Skeletal muscle satellite cell (primary cell): ENCODE results near the gene YPEL1. TPM values are rescaled to one million over a fixed set of nuclear protein-coding genes. Genes with fewer than 3 reads are reported as not detected.

Experiments
- H3K27me3 ChIP-seq: 2 replicates; pipeline ENCODE4 v1.7.0; 2013; ENCODE audit warnings: low read length; ENCODE audit not compliant: control insufficient read depth, insufficient read depth
- H3K36me3 ChIP-seq: 2 replicates; pipeline ENCODE4 v1.7.0; 2013; ENCODE audit warnings: mild to moderate bottlenecking, control low read depth, low read length; ENCODE audit not compliant: insufficient read depth
- H3K4me1 ChIP-seq: 2 replicates; pipeline ENCODE4 v1.7.0; 2013; ENCODE audit warnings: low read length; ENCODE audit not compliant: control insufficient read depth, insufficient read depth
- H3K4me2 ChIP-seq: 2 replicates; pipeline ENCODE4 v1.7.0; 2013; ENCODE audit warnings: mild to moderate bottlenecking, low read length
- H3K4me3 ChIP-seq: 2 replicates; pipeline ENCODE4 v1.7.0; 2013; ENCODE audit warnings: low read length
- H3K9ac ChIP-seq: 2 replicates; pipeline ENCODE4 v1.7.0; 2013; ENCODE audit warnings: mild to moderate bottlenecking, low read depth, low read length, moderate library complexity
- H3K9me3 ChIP-seq: replicated peaks from 2 replicates; pipeline ENCODE4 v1.7.0; 2013; ENCODE audit warnings: mild to moderate bottlenecking, control low read depth, low read length
- total RNA-seq: library from RNA; depleted of rRNA; stranded (reverse); fragments of >200 nt; gene quantifications from 2 replicates; pipeline ENCODE4 v1.2.3, GENCODE V29; 2012; rRNA removed

Gene YPEL1
- 0.66 TPM in 1 of 2 replicates, not detected in the other for total RNA-seq

DNA sequence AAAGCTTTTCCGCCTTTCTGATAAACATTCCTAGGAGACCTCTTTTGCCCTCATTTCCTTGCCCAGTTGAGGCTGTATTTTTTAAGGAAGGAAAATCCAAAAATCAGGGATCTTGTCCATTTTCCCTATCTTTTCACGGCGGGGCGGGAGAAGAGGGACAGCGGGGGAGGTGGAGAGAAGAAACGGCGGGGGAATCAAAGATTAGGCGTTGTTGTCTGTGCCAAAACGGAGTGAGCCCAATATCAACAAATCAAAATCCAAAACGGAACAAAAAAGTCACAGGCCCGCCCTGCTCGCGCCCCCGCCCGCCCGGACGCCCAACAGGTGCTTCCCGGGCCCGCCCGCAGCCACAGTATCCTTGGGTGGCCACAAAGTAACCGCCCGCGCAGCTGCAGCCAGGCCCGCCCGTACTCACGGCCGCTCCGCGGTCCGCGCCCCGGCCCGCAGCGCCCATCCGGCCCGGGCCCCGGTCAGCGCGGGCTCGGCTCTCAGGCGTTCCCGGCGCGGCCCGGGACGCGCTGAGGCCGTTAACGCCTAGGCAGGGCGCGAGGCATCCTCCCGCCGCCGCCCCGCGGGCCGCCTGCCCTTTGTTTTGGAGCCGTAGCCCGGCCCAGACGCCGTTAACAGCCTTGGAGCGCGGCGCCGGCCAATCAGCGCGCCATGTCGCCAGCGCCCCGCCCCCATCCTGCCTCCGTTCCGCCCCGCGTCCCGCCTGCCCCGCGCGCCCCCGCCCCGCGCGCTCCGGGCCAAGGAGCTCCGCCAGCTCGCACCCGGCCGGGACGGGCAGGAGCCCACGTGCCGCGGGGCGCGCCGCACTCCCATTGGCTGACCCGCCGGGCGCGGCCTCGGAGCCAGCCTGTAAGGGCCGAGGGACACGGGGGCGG, at the start of gene YPEL1:
YPEL1 (minus strand) TSS at position 595 of the 884 bp plus-strand sequence. CDS start 25,050 bp downstream, outside the sequence.
- H3K36me3 ChIP-seq, result no peaks in the 10 kb centered on the region
- peak within 1 kb of the TSS; percentile 75 for H3K9ac ChIP-seq
- H3K4me1 ChIP-seq, result peaks cover 11% of the 10 kb centered on the region
- H3K9me3 ChIP-seq, result no peaks in the 10 kb centered on the region
- H3K27me3 ChIP-seq, result peaks cover 12% of the 10 kb centered on the region
- H3K4me2 ChIP-seq, result peak within 1 kb of the TSS; percentile 95
- H3K4me3 ChIP-seq, result peak within 1 kb of the TSS; percentile 89

DNA sequence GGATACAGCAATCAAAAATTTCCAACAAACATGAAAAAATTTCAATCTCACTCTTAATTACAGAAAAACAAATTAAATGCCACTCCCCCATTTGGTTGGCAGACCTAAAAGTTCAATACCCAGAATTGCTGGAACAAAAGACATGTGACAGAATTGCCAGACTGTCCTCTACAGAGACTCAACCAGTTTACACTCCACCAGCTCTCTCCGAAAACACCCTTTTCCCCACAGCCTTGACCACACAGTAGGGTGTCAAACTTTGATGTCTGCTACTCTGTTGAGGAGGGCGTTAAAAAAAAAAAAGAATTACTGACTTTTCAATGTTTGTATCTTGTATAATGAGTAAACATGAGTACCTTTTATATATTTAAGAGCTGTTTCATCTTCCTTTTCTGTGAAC, 44.7 kb upstream of the YPEL1 start:
- Histone ChIP-seq H3K9ac (no peak overlapping the region), H3K36me3 (peaks cover 33% of the 10 kb centered on the region), H3K4me1 (no peaks in the 10 kb centered on the region), H3K27me3 (no peaks in the 10 kb centered on the region), H3K4me3 (no peak overlapping the region), H3K9me3 (no peaks in the 10 kb centered on the region), H3K4me2 (no peak overlapping the region)

DNA sequence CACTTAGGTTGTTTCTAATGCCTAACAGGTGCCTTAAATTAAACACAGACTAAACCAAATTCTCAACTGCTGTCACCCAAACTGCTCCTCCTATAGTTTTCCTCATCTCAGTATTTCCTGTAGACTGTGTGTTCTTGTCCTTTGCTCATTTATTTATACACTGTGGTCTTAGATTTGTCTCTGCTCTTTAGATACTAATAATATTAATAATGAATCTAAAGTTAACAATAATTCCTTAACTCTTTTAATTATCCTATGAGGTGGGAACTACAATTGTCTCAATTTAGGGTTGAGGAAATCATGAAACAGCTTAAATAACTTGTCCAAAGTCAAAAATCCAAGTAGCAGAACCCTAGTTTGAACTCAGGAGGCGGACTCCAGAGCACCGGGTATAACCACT, 43.9 kb upstream of the YPEL1 start:
- no peaks in the 10 kb centered on the region for H3K27me3 ChIP-seq
- H3K4me3 ChIP-seq, result no peak overlapping the region
- no peak overlapping the region for H3K9ac ChIP-seq
- H3K9me3 ChIP-seq, result no peaks in the 10 kb centered on the region
- H3K4me1 ChIP-seq, result peaks cover 5% of the 10 kb centered on the region
- peaks cover 28% of the 10 kb centered on the region for H3K36me3 ChIP-seq
- H3K4me2 ChIP-seq, result no peak overlapping the region

DNA sequence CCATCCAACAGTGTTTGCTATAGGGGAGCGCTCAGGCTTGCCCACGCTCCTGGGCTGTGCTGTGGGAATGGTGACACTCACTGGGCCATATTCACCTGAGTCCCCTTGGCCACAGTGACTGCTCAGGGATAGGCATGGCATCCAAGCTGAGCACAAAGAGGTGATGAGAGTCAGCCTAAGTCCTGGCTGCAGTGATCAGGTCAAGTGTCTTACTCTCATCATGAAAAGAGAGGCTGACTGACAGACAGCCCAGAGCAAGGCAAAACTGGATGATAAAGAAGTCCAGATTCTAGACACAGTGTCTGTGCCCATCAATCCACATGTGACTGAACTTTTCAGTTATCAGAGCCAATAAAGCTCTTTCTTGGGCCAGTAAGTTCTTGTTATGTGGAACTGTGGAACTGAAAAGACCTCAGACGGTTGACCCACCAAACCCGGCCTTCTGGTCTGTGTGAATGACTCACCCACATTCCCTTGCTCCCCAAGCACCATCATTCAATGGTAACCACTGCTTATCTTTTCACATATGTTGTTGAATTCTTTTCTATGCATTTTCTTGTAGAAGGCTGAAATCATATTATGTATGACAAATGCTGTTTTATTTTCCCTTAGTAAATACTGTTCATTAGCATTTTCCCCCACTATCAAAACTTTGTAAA, 43.2 kb upstream of the YPEL1 start:
- no peaks in the 10 kb centered on the region for H3K27me3 ChIP-seq
- peaks cover 5% of the 10 kb centered on the region for H3K4me1 ChIP-seq
- no peak overlapping the region for H3K9ac ChIP-seq
- H3K4me2 ChIP-seq, result no peak overlapping the region
- no peaks in the 10 kb centered on the region for H3K9me3 ChIP-seq
- H3K36me3 ChIP-seq, result peaks cover 32% of the 10 kb centered on the region
- H3K4me3 ChIP-seq, result no peak overlapping the region

DNA sequence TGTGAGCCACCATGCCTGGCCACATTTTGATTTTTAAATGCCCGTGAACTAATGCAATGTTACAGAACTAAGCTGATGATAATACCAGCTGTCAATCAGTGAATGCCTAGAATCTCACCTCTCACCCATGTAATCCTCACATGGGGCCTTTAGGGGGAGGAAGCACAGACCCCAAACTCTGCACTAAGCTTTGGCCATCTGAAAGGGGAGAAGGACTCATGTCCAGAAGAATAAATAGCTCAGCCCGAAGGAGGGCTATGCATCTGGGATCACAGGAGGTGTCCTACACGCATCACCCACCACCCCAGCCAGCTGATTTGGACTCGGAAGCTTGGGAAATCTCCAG, 36.0 kb upstream of the YPEL1 start:
- H3K4me1 ChIP-seq, result peaks cover 5% of the 10 kb centered on the region
- peaks cover 61% of the 10 kb centered on the region for H3K36me3 ChIP-seq
- no peak overlapping the region for H3K4me3 ChIP-seq
- no peak overlapping the region for H3K9ac ChIP-seq
- no peak overlapping the region for H3K4me2 ChIP-seq
- H3K9me3 ChIP-seq, result no peaks in the 10 kb centered on the region
- H3K27me3 ChIP-seq, result no peaks in the 10 kb centered on the region

- no peaks in the 10 kb centered on the region for H3K9me3 ChIP-seq
- H3K27me3 ChIP-seq, result no peaks in the 10 kb centered on the region
- H3K36me3 ChIP-seq, result peaks cover 81% of the 10 kb centered on the region
- no peaks in the 10 kb centered on the region for H3K4me1 ChIP-seq
- no peak overlapping the region for H3K4me2 ChIP-seq
- no peak overlapping the region for H3K9ac ChIP-seq
- no peak overlapping the region for H3K4me3 ChIP-seq
Measured at GRCh38 chr22:21768435-21768834, 32.8 kb upstream of the YPEL1 start.

- no peak overlapping the region for H3K4me2 ChIP-seq
- no peak overlapping the region for H3K4me3 ChIP-seq
- H3K9ac ChIP-seq, result no peak overlapping the region
- H3K27me3 ChIP-seq, result no peaks in the 10 kb centered on the region
- no peaks in the 10 kb centered on the region for H3K9me3 ChIP-seq
- peaks cover 86% of the 10 kb centered on the region for H3K36me3 ChIP-seq
- H3K4me1 ChIP-seq, result no peaks in the 10 kb centered on the region
Measured at GRCh38 chr22:21766691-21767462, 31.3 kb upstream of the YPEL1 start.

- Histone ChIP-seq H3K4me2 (no peak overlapping the region), H3K4me1 (peaks cover 4% of the 10 kb centered on the region), H3K9ac (no peak overlapping the region), H3K27me3 (no peaks in the 10 kb centered on the region), H3K4me3 (no peak overlapping the region), H3K36me3 (peaks cover 88% of the 10 kb centered on the region), H3K9me3 (no peaks in the 10 kb centered on the region)
Measured at GRCh38 chr22:21765909-21766529, 30.4 kb upstream of the YPEL1 start.

GRCh38 chr22:21764038-21764804, 28.6 kb upstream of the YPEL1 start:
- no peaks in the 10 kb centered on the region for H3K9me3 ChIP-seq
- peaks cover 84% of the 10 kb centered on the region for H3K36me3 ChIP-seq
- H3K4me1 ChIP-seq, result peaks cover 8% of the 10 kb centered on the region

DNA sequence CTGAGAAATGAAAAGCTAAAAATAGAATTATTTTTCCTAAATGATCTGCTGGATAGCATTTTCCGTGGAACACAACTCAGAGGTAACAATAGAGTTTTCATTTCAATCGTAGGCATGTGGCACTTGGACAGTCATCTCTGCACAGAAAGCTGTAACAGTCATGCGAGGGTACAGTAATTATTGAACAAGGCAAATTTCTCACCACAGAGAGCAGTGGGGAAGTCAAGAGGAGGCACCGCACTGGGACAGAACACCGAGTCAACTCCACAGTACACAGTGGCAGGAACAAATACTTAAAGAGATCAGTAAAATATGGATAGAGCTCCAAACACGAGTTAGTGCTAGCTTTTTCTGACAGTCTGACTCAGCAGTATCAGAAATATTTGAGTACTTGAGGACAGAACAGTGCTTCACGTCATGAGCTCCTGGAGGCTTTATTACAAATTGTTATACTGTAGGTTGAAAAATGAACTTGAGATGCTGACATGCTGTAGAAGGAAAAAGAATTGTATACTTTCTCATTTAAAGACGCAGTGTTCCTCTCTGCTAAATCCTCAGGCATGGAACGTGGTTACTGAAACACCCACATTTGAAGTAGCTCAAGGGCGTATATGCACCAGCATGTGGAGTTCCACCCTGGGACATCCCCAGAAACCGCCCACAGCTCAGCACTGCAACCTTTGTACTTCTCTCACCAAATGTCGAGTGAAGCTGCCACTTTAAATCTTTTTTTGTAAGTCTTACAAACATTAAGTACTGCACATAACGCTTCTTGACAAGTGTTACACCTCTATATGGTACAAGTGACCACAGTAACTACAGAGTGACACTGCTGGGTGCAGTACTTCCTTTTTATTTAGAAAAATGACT, 27.4 kb upstream of the YPEL1 start:
- H3K4me1 ChIP-seq, result peaks cover 8% of the 10 kb centered on the region
- H3K4me3 ChIP-seq, result no peak overlapping the region
- H3K27me3 ChIP-seq, result no peaks in the 10 kb centered on the region
- H3K4me2 ChIP-seq, result no peak overlapping the region
- no peaks in the 10 kb centered on the region for H3K9me3 ChIP-seq
- H3K9ac ChIP-seq, result no peak overlapping the region
- H3K36me3 ChIP-seq, result peaks cover 86% of the 10 kb centered on the region

More at GRCh38 chr22:21764038-21764804, 28.6 kb upstream of the YPEL1 start:
- Histone ChIP-seq H3K4me3 (no peak overlapping the region), H3K9ac (no peak overlapping the region), H3K27me3 (no peaks in the 10 kb centered on the region), H3K4me2 (no peak overlapping the region)
